GM12878 (cell line): ENCODE data around the gene ZNF546.

Experiments used
- CTCF ChIP-seq, 3 experiments: IDR thresholded peaks in 2 of 3; conservative IDR thresholded peaks in 1 of 3; 2 replicates each; pipeline ENCODE4 v1.5.1; 2011; ENCODE audit warnings: low read depth in 3 of 3, low read length in 3 of 3, mild to moderate bottlenecking in 3 of 3, control low read depth in 2 of 3, moderate library complexity in 2 of 3, inconsistent platforms in 1 of 3, mixed read lengths in 1 of 3; ENCODE audit not compliant: control insufficient read depth in 2 of 3, insufficient read depth in 1 of 3; ENCODE audit errors: extremely low read depth in 1 of 3
- EP300 ChIP-seq, 2 experiments: fragments of 150-350 bp in 1 of 2; IDR thresholded peaks; 2 replicates each; pipeline ENCODE4 v1.6.1; 2011 to 2012; ENCODE audit warnings: low read depth in 2 of 2, low read length in 2 of 2, borderline replicate concordance in 1 of 2, improper control_type of control experiment in 1 of 2, inconsistent platforms in 1 of 2; ENCODE audit not compliant: control insufficient read depth in 1 of 2
- EZH2 ChIP-seq: IDR thresholded peaks from 2 replicates; pipeline ENCODE4 v1.6.1; 2012; ENCODE audit warnings: low read depth, mild to moderate bottlenecking, control low read depth, inconsistent platforms, low read length, borderline replicate concordance; ENCODE audit not compliant: control insufficient read depth
- MEF2A ChIP-seq: IDR thresholded peaks from 2 replicates; pipeline ENCODE4 v1.6.1; 2011; ENCODE audit warnings: low read depth, mild to moderate bottlenecking, low read length, moderate library complexity; ENCODE audit not compliant: insufficient read depth
- MTA3 ChIP-seq: IDR thresholded peaks from 2 replicates; pipeline ENCODE4 v1.6.1; 2012; ENCODE audit warnings: low read length, inconsistent platforms, borderline replicate concordance
- MXI1 ChIP-seq: fragments of 150-350 bp; IDR thresholded peaks from 2 replicates; pipeline ENCODE4 v1.6.1; 2011; ENCODE audit warnings: low read depth, mild to moderate bottlenecking, inconsistent platforms, low read length, improper control_type of control experiment
- POU2F2 ChIP-seq: IDR thresholded peaks from 3 replicates; pipeline ENCODE4 v1.6.1; 2011; ENCODE audit warnings: low read depth, mild to moderate bottlenecking, low read length, borderline replicate concordance
- REST ChIP-seq: IDR thresholded peaks from 2 replicates; pipeline ENCODE4 v1.6.1; 2012; ENCODE audit warnings: mild to moderate bottlenecking, low read depth, low read length
- TARDBP ChIP-seq: IDR thresholded peaks from 2 replicates; pipeline ENCODE4 v1.6.1; 2016; ENCODE audit warnings: borderline replicate concordance
- YBX1 ChIP-seq: fragments of 450-650 bp; IDR thresholded peaks from 2 replicates; pipeline ENCODE4 v1.6.1; 2016; ENCODE audit warnings: antibody characterized with exemption

DNA sequence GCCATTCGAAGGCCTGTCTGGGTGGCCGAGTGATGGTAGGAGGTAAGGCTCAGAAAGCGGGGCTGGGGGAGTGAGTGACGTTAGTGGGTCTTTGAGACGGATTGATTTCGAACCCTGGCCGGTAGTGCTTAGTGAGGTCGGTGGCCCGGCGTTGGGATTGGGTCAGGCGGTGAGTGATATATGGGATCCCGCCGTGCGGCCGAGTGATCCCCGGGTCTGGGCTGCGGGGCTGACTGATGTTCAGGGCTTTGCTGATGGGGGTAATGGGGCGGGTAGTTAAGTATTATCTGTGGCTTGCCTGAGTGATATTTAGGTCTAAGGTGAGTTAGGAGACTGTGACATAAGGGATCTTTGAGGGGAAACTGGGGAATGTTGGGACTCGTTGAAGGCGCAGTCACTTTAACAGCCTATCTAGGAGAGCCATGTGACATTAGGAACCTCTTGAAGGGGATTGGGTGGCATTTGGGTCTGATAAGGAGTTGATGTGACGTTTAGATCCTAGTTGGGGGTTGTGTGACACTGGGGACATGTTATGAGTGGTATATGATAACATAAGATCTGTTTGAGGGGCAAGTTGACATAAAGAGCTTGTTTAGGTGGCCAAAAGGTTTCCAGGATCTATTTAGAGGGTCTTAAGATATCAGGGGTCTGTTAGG, 25.4 kb upstream of the ZNF546 start:
- TF ChIP-seq REST, result no peak
- TF ChIP-seq TARDBP, result no peak
- TF ChIP-seq CTCF (IDR thresholded peaks at IDR 0.05 in 2 of 3, conservative IDR thresholded peaks at IDR 0.05 in 1 of 3; ENCODE audit: control insufficient read depth in 2 of 3, extremely low read depth in 1 of 3, insufficient read depth in 1 of 3, low read depth in 3 of 3, low read length in 3 of 3), result no peak
- TF ChIP-seq MEF2A, result no peak
- TF ChIP-seq MXI1, result no peak
- TF ChIP-seq YBX1, result no peak
- no peak for TF ChIP-seq MTA3
- TF ChIP-seq EZH2, result no peak
- no peak for TF ChIP-seq POU2F2
- no peak for TF ChIP-seq EP300 (IDR thresholded peaks at IDR 0.05; ENCODE audit: borderline replicate concordance in 1 of 2, control insufficient read depth in 1 of 2, low read depth in 2 of 2, low read length in 2 of 2)
